Lower leg skin (tissue), 3 donors: ENCODE data around the gene CAMTA1.

Source experiments
- CTCF ChIP-seq, 3 donors: fragments of 450-650 bp; IDR thresholded peaks; one replicate each; pipeline ENCODE4 v1.5.1; 2016; ENCODE audit warnings: antibody characterized with exemption in 3 of 3, mild to moderate bottlenecking in 3 of 3, moderate library complexity in 2 of 3
- POLR2A ChIP-seq, 2 donors: fragments of 450-650 bp; IDR thresholded peaks; one replicate each; pipeline ENCODE4 v1.6.1; 2016 to 2017; ENCODE audit warnings: antibody characterized with exemption in 2 of 2, mild to moderate bottlenecking in 1 of 2, moderate library complexity in 1 of 2

DNA sequence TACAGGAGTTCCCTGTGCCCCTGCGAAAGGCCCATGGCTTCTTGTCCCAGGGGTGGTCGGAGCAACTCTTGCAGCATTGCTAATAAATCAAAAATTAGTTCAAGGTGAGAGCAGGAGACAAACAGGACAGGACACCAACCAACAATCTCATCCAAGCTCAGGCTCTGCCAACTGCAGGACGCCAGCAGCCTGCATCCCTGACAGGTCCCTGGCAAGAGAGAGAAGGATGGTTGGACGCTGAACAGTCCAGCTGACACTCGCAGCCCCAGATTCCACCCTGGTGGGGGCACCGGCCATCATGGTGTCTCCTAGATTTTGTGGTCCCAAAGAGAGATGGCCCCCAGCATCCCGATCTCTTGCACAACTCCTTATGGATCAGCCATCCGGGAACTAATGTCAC, 843.8 kb downstream of the CAMTA1 start:
- TF ChIP-seq POLR2A (IDR thresholded peaks at IDR 0.05) (no peak), CTCF (IDR thresholded peaks at IDR 0.05) (no peak)
